ENCODE results near the gene PCDH15. TPM values are rescaled to one million over a fixed set of nuclear protein-coding genes. Genes with fewer than 3 reads are reported as not detected.

Gene PCDH15
- total RNA-seq, 2 experiments from 2014 or later: not detected

DNA sequence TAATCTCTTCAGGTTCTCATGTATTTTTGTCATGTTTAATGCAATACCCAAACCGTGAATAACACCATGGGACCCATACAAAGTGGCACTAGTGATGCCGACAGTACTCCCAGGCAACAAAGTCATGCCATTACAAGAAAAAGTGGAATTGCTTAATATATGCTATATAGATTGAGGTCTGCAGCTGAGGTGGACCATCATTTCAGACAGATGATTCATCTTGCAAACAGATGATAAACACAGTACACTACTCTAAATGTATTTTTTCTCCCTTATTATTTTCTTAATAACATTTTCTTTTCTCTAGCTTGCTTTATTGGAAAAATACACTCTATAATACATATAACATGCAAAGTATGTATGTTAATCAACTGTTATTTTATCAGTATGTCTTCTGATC, 14.6 kb upstream of the PCDH15 start:
- H3K36me3 ChIP-seq (ENCODE audit: insufficient read depth, low read length): no peaks in the 10 kb centered on the region
- CTCF ChIA-PET (ENCODE audit: unreplicated experiment): no interaction called here
- H4K20me1 ChIP-seq (ENCODE audit: insufficient read depth, low read length): no peaks in the 10 kb centered on the region
- no peaks in the 10 kb centered on the region for H3K4me1 ChIP-seq (ENCODE audit: insufficient read depth, low read length, poor library complexity, severe bottlenecking)
- TF ChIP-seq, protein P1, sequence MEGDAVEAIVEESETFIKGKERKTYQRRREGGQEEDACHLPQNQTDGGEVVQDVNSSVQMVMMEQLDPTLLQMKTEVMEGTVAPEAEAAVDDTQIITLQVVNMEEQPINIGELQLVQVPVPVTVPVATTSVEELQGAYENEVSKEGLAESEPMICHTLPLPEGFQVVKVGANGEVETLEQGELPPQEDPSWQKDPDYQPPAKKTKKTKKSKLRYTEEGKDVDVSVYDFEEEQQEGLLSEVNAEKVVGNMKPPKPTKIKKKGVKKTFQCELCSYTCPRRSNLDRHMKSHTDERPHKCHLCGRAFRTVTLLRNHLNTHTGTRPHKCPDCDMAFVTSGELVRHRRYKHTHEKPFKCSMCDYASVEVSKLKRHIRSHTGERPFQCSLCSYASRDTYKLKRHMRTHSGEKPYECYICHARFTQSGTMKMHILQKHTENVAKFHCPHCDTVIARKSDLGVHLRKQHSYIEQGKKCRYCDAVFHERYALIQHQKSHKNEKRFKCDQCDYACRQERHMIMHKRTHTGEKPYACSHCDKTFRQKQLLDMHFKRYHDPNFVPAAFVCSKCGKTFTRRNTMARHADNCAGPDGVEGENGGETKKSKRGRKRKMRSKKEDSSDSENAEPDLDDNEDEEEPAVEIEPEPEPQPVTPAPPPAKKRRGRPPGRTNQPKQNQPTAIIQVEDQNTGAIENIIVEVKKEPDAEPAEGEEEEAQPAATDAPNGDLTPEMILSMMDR (conservative IDR thresholded peaks at IDR 0.05; ENCODE audit: low read length): no peak
- no peak for TF ChIP-seq EZH2phosphoT487 (IDR thresholded peaks at IDR 0.05; ENCODE audit: borderline replicate concordance, low read depth, low read length)
- H2AFZ ChIP-seq (ENCODE audit: low read length): no peak overlapping the region
- DNase-seq (ENCODE audit: low spot score): no peak
- H3K4me3 ChIP-seq (ENCODE audit: low read depth, low read length, poor library complexity, severe bottlenecking): no peak overlapping the region
- intact Hi-C loops (cut with micrococcal nuclease; ENCODE audit: unreplicated experiment): no loop called here
- BruUV-seq (replicated peaks): no TSS peak
- no peak overlapping the region for H3K27ac ChIP-seq (ENCODE audit: low read depth, low read length, poor library complexity, severe bottlenecking)
- H3K9me3 ChIP-seq (ENCODE audit: low read length): no peaks in the 10 kb centered on the region
- POLR2A ChIA-PET: interaction anchor here (0.6 to 0.7 kb wide), 2 partner anchors 327 to 387 kb away, joined by 3 read pairs; no protein-coding TSS in a partner anchor
- H3K9me2 ChIP-seq (ENCODE audit: insufficient read depth, low read length): no peaks in the 10 kb centered on the region
- H3K4me2 ChIP-seq (ENCODE audit: low read length): no peak overlapping the region
- H3K79me2 ChIP-seq (ENCODE audit: insufficient read depth, low read depth, low read length): no peaks in the 10 kb centered on the region

DNA sequence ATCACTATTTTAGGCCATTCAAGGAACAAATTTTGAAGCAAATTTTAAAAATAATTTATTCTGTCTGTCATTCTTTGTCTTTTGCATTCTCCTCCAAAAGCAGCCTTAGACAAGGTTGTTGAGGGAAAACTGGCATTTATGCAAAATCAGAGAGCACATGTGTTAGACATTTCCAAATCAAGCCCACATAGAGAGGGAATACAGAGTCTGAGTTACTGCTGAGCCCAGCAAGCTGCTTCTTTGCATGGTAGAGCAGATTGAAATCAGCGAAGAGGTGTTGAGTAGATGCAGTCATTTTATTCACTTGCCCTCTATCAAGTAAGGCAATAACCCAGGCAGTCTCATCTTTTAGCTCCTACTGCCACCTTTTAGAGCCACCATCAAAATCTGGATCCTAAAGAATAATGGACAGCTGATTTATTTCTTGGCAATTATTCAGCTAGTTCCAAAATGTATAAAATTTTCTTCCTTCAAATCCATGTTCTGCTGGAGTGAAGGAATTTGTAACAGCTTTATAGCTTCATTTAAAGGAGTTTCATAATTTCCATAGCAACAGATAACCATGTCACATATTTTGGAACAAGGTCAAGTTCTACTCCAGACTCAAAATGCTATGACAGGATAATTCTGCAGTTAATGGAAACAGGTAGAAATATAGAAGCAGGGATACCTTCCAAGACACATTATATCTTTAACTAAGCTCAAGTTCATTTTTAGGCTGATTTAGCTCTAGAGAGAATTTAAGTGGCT, 7.3 kb upstream of the PCDH15 start:
- POLR2A ChIA-PET: no interaction called here
- H2AFZ ChIP-seq (ENCODE audit: low read length): no peak overlapping the region
- H3K27ac ChIP-seq (ENCODE audit: low read depth, low read length, poor library complexity, severe bottlenecking): no peak overlapping the region
- TF ChIP-seq, protein P1 (conservative IDR thresholded peaks at IDR 0.05; ENCODE audit: low read length): no peak
- TF ChIP-seq EZH2phosphoT487 (IDR thresholded peaks at IDR 0.05; ENCODE audit: borderline replicate concordance, low read depth, low read length): no peak
- H4K20me1 ChIP-seq (ENCODE audit: insufficient read depth, low read length): no peaks in the 10 kb centered on the region
- CTCF ChIA-PET (ENCODE audit: unreplicated experiment): no interaction called here
- no peaks in the 10 kb centered on the region for H3K4me1 ChIP-seq (ENCODE audit: insufficient read depth, low read length, poor library complexity, severe bottlenecking)
- H3K9me2 ChIP-seq (ENCODE audit: insufficient read depth, low read length): no peaks in the 10 kb centered on the region
- no peaks in the 10 kb centered on the region for H3K79me2 ChIP-seq (ENCODE audit: insufficient read depth, low read depth, low read length)
- no peak overlapping the region for H3K4me2 ChIP-seq (ENCODE audit: low read length)
- BruUV-seq (replicated peaks): no TSS peak
- H3K4me3 ChIP-seq (ENCODE audit: low read depth, low read length, poor library complexity, severe bottlenecking): no peak overlapping the region
- no peak for DNase-seq (ENCODE audit: low spot score)
- no peaks in the 10 kb centered on the region for H3K36me3 ChIP-seq (ENCODE audit: insufficient read depth, low read length)
- intact Hi-C loops (cut with micrococcal nuclease; ENCODE audit: unreplicated experiment): no loop called here
- no peaks in the 10 kb centered on the region for H3K9me3 ChIP-seq (ENCODE audit: low read length)

DNA sequence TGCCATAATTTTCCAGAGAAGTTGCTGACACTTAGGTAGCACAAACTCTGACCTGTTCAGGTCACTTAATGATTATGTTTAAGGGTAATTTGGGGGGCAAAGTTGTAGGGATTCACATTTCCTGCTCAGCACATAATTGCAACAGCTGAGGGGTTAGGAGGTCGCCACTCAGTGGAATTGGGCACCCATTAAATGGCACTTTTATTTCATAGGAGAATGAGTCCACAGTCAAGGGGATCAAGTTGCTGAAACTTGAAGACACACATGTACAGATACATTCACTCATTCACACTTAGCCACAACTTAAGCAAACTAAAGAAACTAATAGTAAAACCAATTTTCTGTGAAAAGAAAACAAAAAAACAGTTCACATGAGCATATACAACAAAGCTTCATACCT, 1.5 kb downstream of the PCDH15 start:
- H3K79me2 ChIP-seq (ENCODE audit: insufficient read depth, low read depth, low read length): no peaks in the 10 kb centered on the region
- H3K36me3 ChIP-seq (ENCODE audit: insufficient read depth, low read length): no peaks in the 10 kb centered on the region
- ChIA-PET CTCF (ENCODE audit: unreplicated experiment) (no interaction called here), POLR2A (interaction anchor here (0.5 kb wide), 1 partner anchor 338 kb away, joined by 3 read pairs; no protein-coding TSS in a partner anchor)
- DNase-seq (ENCODE audit: low spot score): no peak
- H2AFZ ChIP-seq (ENCODE audit: low read length): no peak overlapping the region
- H3K27ac ChIP-seq (ENCODE audit: low read depth, low read length, poor library complexity, severe bottlenecking): no peak overlapping the region
- TF ChIP-seq, protein P1 (conservative IDR thresholded peaks at IDR 0.05; ENCODE audit: low read length): no peak
- TF ChIP-seq EZH2phosphoT487 (IDR thresholded peaks at IDR 0.05; ENCODE audit: borderline replicate concordance, low read depth, low read length): no peak
- BruUV-seq (replicated peaks): no TSS peak
- no peak overlapping the region for H3K4me3 ChIP-seq (ENCODE audit: low read depth, low read length, poor library complexity, severe bottlenecking)
- intact Hi-C loops (cut with micrococcal nuclease; ENCODE audit: unreplicated experiment): no loop called here
- H3K9me2 ChIP-seq (ENCODE audit: insufficient read depth, low read length): no peaks in the 10 kb centered on the region
- H3K4me2 ChIP-seq (ENCODE audit: low read length): no peak overlapping the region
- H3K4me1 ChIP-seq (ENCODE audit: insufficient read depth, low read length, poor library complexity, severe bottlenecking): no peaks in the 10 kb centered on the region
- H4K20me1 ChIP-seq (ENCODE audit: insufficient read depth, low read length): no peaks in the 10 kb centered on the region
- H3K9me3 ChIP-seq (ENCODE audit: low read length): no peaks in the 10 kb centered on the region

Measured in OCI-LY7 (cell line).